Measurements from ENCODE around the gene RGL4.

RGL4 gene

DNA sequence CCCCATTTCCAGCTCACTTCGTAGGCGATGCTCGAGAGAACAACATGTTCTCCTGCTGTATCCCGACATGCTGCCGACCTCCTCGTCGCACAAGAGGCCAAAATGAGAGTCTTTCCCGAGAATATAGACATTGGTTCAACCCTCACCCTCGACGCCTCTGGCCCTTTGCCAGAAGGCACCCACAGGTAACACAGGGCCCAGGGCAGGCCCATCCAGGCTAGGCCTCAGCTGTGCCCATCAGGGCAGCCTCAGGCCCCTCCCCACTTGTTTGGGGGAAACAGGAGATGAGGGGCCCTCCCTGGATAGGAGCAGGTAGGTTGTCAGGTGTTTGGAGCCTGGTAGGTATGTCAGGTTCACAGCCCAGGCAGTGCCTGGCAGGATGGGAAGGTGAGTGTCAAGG is 2.7 kb upstream of the RGL4 start:
- TF ChIP-seq, protein P1, sequence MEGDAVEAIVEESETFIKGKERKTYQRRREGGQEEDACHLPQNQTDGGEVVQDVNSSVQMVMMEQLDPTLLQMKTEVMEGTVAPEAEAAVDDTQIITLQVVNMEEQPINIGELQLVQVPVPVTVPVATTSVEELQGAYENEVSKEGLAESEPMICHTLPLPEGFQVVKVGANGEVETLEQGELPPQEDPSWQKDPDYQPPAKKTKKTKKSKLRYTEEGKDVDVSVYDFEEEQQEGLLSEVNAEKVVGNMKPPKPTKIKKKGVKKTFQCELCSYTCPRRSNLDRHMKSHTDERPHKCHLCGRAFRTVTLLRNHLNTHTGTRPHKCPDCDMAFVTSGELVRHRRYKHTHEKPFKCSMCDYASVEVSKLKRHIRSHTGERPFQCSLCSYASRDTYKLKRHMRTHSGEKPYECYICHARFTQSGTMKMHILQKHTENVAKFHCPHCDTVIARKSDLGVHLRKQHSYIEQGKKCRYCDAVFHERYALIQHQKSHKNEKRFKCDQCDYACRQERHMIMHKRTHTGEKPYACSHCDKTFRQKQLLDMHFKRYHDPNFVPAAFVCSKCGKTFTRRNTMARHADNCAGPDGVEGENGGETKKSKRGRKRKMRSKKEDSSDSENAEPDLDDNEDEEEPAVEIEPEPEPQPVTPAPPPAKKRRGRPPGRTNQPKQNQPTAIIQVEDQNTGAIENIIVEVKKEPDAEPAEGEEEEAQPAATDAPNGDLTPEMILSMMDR (IDR thresholded peaks at IDR 0.05; ENCODE audit: low read depth, low read length): no peak
- DNase-seq (ENCODE audit: low read depth, low spot score): no peak
- H3K4me3 ChIP-seq (ENCODE audit: low read depth, low read length): no peak overlapping the region
- in situ Hi-C loops (cut with HindIII; ENCODE audit: low sequenced_read_pairs): no loop called here

DNA sequence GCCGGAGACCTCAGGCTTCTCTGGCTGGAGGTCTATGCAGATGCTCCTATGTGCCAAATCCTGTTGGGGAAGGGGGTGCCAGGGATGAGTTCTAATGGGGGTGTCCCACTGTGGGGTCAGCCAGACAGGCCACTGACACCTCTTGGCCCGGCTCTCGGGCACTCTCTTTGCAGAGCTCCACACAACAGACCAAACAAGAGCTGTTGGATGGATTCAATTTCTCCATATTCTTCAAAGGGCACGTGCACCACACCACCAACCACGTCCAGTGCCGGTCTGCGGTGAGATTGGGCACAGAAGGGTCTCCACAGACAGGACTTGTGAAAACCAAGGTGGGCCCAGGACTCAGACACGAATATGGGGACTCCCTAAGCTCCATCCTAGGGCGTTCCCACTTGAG is 2.2 kb upstream of the RGL4 start:
- TF ChIP-seq, protein P1 (IDR thresholded peaks at IDR 0.05; ENCODE audit: low read depth, low read length): no peak
- in situ Hi-C loops (cut with HindIII; ENCODE audit: low sequenced_read_pairs): no loop called here
- H3K4me3 ChIP-seq (ENCODE audit: low read depth, low read length): no peak overlapping the region
- DNase-seq (ENCODE audit: low read depth, low spot score): no peak

DNA sequence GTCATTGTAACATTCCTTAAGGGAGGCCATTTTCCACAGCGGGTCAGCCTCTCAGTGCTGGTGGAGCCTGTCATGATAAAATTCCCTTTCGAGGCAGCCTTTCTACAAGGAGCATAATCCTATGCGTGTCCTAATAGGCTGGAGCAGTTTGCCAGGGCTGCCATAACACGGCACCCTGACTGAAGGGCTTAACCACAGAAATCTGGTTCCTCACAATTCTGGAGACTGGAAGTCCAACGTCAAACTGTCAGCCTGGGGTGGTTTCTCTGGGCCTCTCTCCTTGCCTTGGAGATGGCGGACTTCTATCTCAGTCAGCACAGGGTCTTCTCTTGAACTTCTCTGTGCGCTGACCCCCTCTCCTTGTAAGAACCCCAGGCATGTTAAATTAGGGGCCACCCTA is 1.4 kb upstream of the RGL4 start:
- in situ Hi-C loops (cut with HindIII; ENCODE audit: low sequenced_read_pairs): no loop called here
- no peak for DNase-seq (ENCODE audit: low read depth, low spot score)
- no peak overlapping the region for H3K4me3 ChIP-seq (ENCODE audit: low read depth, low read length)
- TF ChIP-seq, protein P1 (IDR thresholded peaks at IDR 0.05; ENCODE audit: low read depth, low read length): no peak

DNA sequence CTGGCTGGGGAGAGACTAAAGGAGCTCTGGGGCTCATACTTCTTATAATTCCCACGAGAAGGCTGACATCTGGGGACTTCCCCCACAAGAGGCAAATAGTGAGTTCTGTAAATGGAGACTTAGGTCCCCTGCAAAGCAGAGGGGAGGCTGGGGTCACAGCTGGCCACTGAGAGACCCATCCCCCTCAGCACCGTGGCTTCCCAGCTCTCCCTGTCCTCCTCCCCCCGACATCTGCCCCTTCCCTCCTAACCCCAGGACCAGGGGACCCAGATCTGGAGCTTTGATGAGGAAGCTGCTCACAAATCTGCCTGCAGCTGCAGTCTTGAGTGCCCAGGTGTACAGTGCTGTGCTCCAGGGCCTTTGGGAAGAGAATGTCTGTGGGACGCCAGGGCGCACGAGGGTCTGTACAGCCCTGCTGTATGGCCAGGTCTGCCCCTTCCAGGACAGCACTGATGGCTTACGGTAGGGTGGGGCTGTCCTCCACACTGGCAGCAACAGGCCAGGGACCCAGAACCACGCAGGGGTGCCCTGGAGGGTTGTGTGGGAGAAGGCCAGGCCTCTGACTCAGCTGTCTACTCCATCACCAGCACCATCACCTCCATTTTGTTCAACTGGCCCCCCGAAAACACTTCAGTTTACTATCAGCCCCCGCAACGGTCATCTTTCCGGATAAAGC is 1.1 kb downstream of the RGL4 start:
- TF ChIP-seq, protein P1 (IDR thresholded peaks at IDR 0.05; ENCODE audit: low read depth, low read length): no peak
- H3K4me3 ChIP-seq (ENCODE audit: low read depth, low read length): no peak overlapping the region
- DNase-seq (ENCODE audit: low read depth, low spot score): no peak
- in situ Hi-C loops (cut with HindIII; ENCODE audit: low sequenced_read_pairs): no loop called here

DNA sequence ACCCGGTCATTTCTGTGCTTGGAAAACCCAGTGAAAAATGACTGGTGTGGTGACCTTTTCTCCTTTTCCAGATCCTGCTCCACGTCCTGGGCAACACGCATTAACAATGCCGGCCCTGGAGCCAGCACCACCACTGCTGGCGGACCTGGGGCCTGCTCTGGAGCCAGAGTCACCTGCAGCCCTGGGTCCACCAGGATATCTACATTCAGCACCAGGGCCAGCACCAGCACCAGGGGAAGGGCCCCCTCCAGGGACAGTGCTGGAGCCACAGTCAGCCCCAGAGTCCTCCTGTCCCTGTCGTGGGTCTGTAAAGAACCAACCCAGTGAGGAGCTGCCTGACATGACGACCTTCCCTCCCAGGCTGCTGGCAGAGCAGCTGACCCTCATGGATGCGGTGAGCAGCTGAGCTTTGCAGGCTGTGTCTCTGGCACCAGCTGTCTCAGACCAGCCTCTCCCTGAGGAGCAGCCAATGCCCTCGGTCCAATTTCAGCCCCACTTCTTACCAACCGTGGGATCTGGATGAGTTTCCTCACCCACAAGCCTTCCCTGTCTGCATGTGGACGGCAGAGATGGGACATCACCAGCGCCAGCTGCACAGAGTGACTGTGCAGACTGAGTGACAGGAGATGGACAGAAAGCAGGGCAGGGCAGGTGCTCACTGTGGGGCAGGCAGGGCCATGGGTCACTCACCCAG is 1.9 kb downstream of the RGL4 start:
- in situ Hi-C loops (cut with HindIII; ENCODE audit: low sequenced_read_pairs): no loop called here

DNA sequence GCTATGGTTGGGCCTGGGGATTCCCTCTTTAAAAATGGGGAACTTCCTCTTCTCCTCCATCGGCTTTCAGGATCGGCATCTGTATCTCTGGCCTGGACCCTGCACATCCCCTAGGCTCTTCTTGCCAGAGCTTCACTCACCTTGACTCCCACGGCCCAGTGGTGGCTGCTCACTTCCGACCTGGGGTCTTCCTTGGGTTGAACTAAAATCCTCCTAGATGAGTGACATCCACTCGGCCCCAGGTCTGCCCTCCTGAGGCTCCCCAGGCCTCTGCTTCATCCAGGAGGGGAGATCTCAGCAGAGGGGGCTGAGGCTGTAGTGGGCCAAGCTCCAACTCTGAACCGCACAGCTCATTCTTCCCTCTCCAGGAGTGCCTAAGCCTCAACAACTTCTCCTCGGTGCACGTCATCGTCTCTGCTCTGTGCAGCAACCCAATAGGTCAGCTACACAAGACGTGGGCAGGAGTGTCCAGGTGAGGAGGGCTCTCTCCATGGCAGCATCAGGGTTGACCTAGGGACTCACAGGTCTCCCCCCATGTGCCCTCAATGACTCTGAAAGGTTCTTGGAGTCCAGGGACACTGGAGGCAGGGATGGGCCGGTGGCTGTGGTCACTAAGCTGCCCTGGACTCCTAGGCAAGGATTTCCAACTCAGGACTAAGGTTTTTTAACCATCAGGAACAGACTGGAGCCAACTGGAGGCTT is 3.3 kb downstream of the RGL4 start:
- TF ChIP-seq, protein P1 (IDR thresholded peaks at IDR 0.05; ENCODE audit: low read depth, low read length): no peak
- DNase-seq (ENCODE audit: low read depth, low spot score): no peak
- no peak overlapping the region for H3K4me3 ChIP-seq (ENCODE audit: low read depth, low read length)
- in situ Hi-C loops (cut with HindIII; ENCODE audit: low sequenced_read_pairs): no loop called here

More for the DNA sequence above, 1.9 kb downstream of the RGL4 start:
- no peak overlapping the region for H3K4me3 ChIP-seq (ENCODE audit: low read depth, low read length)
- no peak for DNase-seq (ENCODE audit: low read depth, low spot score)
- TF ChIP-seq, protein P1 (IDR thresholded peaks at IDR 0.05; ENCODE audit: low read depth, low read length): no peak
